IMR-90 (cell line): ENCODE measurements around the gene TSR2. TPM values are rescaled to one million over a fixed set of nuclear protein-coding genes. Genes with fewer than 3 reads are reported as not detected.

Source experiments
- ATAC-seq: fragments of 200-7000 bp; cut with Tn5 transposase; 2 replicates; pipeline ENCODE4 v1.9.1; 2020; ENCODE audit warnings: low read depth, mild to moderate bottlenecking, moderate library complexity
- BruUV-seq: library from RNA; stranded (reverse); fragments of 400-500 nt; replicated peaks from 2 replicates; lab custom pipeline; 2021; lab: Mats Ljungman, UMichigan
- CTCF ChIA-PET: fragments of 300-600 bp; formaldehyde crosslinking; extraction: SDS; loops from one replicate; lab custom pipeline; 2021; ENCODE audit warnings: antibody characterized with exemption; lab: Yijun Ruan, JAX
- POLR2A ChIA-PET: fragments of 300-600 bp; sonication (Branson Sonifier 250); formaldehyde crosslinking; loops from one replicate; lab custom pipeline; 2022; ENCODE audit warnings: antibody characterized with exemption; ENCODE audit not compliant: unreplicated experiment; lab: Charles Lee
- DNase-seq: peaks from one replicate; pipeline ENCODE4 v3.0.0; 2013
- H2AFZ ChIP-seq: replicated peaks from 2 replicates; pipeline ENCODE3; 2013; ENCODE audit warnings: low read length, mild to moderate bottlenecking; ENCODE audit not compliant: poor library complexity
- H2AK5ac ChIP-seq: 2 replicates; pipeline ENCODE4 v1.6.1; 2013; ENCODE audit warnings: low read depth, low read length, inconsistent platforms
- H2AK9ac ChIP-seq: replicated peaks from 2 replicates; pipeline ENCODE3; 2013; ENCODE audit warnings: mild to moderate bottlenecking, low read depth, low read length, moderate library complexity; ENCODE audit not compliant: poor library complexity
- H2BK120ac ChIP-seq: 2 replicates; pipeline ENCODE4 v1.6.1; 2013; ENCODE audit warnings: low read depth, low read length, inconsistent platforms
- H2BK15ac ChIP-seq: 3 replicates; pipeline ENCODE4 v1.6.1; 2013; ENCODE audit warnings: low read depth, low read length, inconsistent platforms
- H2BK20ac ChIP-seq: 2 replicates; pipeline ENCODE4 v1.6.1; 2013; ENCODE audit warnings: low read depth, mild to moderate bottlenecking, inconsistent platforms, low read length, moderate library complexity
- H2BK5ac ChIP-seq: 2 replicates; pipeline ENCODE4 v1.6.1; 2013; ENCODE audit warnings: mild to moderate bottlenecking, low read depth, low read length, inconsistent platforms; ENCODE audit not compliant: poor library complexity, severe bottlenecking
- H3K14ac ChIP-seq: replicated peaks from 2 replicates; pipeline ENCODE4 v1.6.1; 2013; ENCODE audit warnings: low read depth, low read length, inconsistent platforms
- H3K18ac ChIP-seq: 2 replicates; pipeline ENCODE4 v1.6.1; 2013; ENCODE audit warnings: low read depth, low read length, control low read depth
- H3K23ac ChIP-seq: 2 replicates; pipeline ENCODE4 v1.6.1; 2013; ENCODE audit warnings: low read depth, low read length, inconsistent platforms
- H3K27ac ChIP-seq: 2 replicates; pipeline ENCODE4 v1.5.1; 2013; ENCODE audit warnings: mild to moderate bottlenecking, control low read depth, low read length; ENCODE audit not compliant: insufficient read depth
- H3K27me3 ChIP-seq: 2 replicates; pipeline ENCODE4 v1.6.1; 2013; ENCODE audit warnings: low read length; ENCODE audit not compliant: control insufficient read depth, insufficient read depth
- H3K36me3 ChIP-seq: 2 replicates; pipeline ENCODE4 v1.6.1; 2013; ENCODE audit warnings: low read length, mixed read lengths; ENCODE audit not compliant: control insufficient read depth, insufficient read depth
- H3K4ac ChIP-seq: 2 replicates; pipeline ENCODE4 v1.6.1; 2013; ENCODE audit warnings: low read depth, low read length, inconsistent platforms
- H3K4me1 ChIP-seq: 2 replicates; pipeline ENCODE4 v1.6.1; 2013; ENCODE audit warnings: low read length, mixed read lengths; ENCODE audit not compliant: control insufficient read depth, insufficient read depth
- H3K4me2 ChIP-seq: 2 replicates; pipeline ENCODE4 v1.6.1; 2013; ENCODE audit warnings: low read depth, mild to moderate bottlenecking, control low read depth, low read length, moderate library complexity
- H3K4me3 ChIP-seq: 2 replicates; pipeline ENCODE4 v1.5.1; 2013; ENCODE audit warnings: low read depth, mild to moderate bottlenecking, control low read depth, low read length, moderate library complexity; ENCODE audit not compliant: insufficient read depth
- H3K56ac ChIP-seq: 2 replicates; pipeline ENCODE4 v1.6.1; 2013; ENCODE audit warnings: low read length, inconsistent platforms; ENCODE audit not compliant: insufficient read depth; ENCODE audit errors: extremely low read depth
- H3K79me1 ChIP-seq, 2 experiments: 2 replicates each; pipeline ENCODE4 v1.6.1; 2013; ENCODE audit warnings: low read length in 2 of 2, inconsistent platforms in 1 of 2, low read depth in 1 of 2
- H3K9ac ChIP-seq: 2 replicates; pipeline ENCODE4 v1.6.1; 2013; ENCODE audit warnings: low read depth, low read length, control low read depth
- H3K9me1 ChIP-seq: 2 replicates; pipeline ENCODE4 v1.6.1; 2013; ENCODE audit warnings: low read length, inconsistent platforms; ENCODE audit not compliant: insufficient read depth
- H3K9me3 ChIP-seq: 2 replicates; pipeline ENCODE4 v1.6.1; 2013; ENCODE audit warnings: low read length; ENCODE audit not compliant: control insufficient read depth, insufficient read depth
- H4K20me1 ChIP-seq: 2 replicates; pipeline ENCODE4 v1.6.1; 2013; ENCODE audit warnings: low read length, inconsistent platforms; ENCODE audit not compliant: insufficient read depth
- H4K5ac ChIP-seq: 2 replicates; pipeline ENCODE4 v1.6.1; 2013; ENCODE audit warnings: mild to moderate bottlenecking, low read depth, low read length, control low read depth
- H4K8ac ChIP-seq, 2 experiments: 2 replicates each; pipeline ENCODE4 v1.6.1; 2013; ENCODE audit warnings: low read depth in 2 of 2, low read length in 2 of 2, control low read depth in 1 of 2, inconsistent platforms in 1 of 2
- H4K91ac ChIP-seq: 2 replicates; pipeline ENCODE4 v1.6.1; 2013; ENCODE audit warnings: low read depth, low read length, inconsistent platforms; ENCODE audit not compliant: insufficient read depth
- BHLHE40 ChIP-seq: fragments of 150-350 bp; IDR thresholded peaks from 2 replicates; pipeline ENCODE4 v1.6.1; 2016; ENCODE audit warnings: mild to moderate bottlenecking, low read depth, low read length
- CEBPB ChIP-seq: IDR thresholded peaks from 2 replicates; pipeline ENCODE4 v1.6.1; 2012; ENCODE audit warnings: low read depth, low read length, improper control_type of control experiment
- CHD1 ChIP-seq: IDR thresholded peaks from 2 replicates; pipeline ENCODE4 v1.6.1; 2012; ENCODE audit warnings: low read depth, low read length, improper control_type of control experiment
- CTCF ChIP-seq: conservative IDR thresholded peaks from 2 replicates; pipeline ENCODE4 v1.5.1; 2012; ENCODE audit warnings: mild to moderate bottlenecking, low read depth, low read length, improper control_type of control experiment
- ELK1 ChIP-seq: fragments of 150-350 bp; IDR thresholded peaks from 2 replicates; pipeline ENCODE4 v1.6.1; 2016; ENCODE audit warnings: low read depth, mild to moderate bottlenecking, low read length, moderate library complexity, borderline replicate concordance
- FOS ChIP-seq: fragments of 150-350 bp; IDR thresholded peaks from 2 replicates; pipeline ENCODE4 v1.6.1; 2016; ENCODE audit warnings: low read depth, low read length
- MAFK ChIP-seq: IDR thresholded peaks from 2 replicates; pipeline ENCODE4 v1.6.1; 2012; ENCODE audit warnings: low read depth, low read length, improper control_type of control experiment
- MAZ ChIP-seq: IDR thresholded peaks from 2 replicates; pipeline ENCODE4 v1.6.1; 2012; ENCODE audit warnings: low read depth, mild to moderate bottlenecking, low read length, improper control_type of control experiment, moderate library complexity, borderline replicate concordance
- MXI1 ChIP-seq: IDR thresholded peaks from 2 replicates; pipeline ENCODE4 v1.6.1; 2012; ENCODE audit warnings: low read depth, mild to moderate bottlenecking, low read length, moderate library complexity, borderline replicate concordance
- NFE2L2 ChIP-seq: fragments of 150-350 bp; IDR thresholded peaks from 2 replicates; pipeline ENCODE4 v1.6.1; 2016; ENCODE audit warnings: low read depth, mild to moderate bottlenecking, low read length
- POLR2A ChIP-seq: IDR thresholded peaks from 2 replicates; pipeline ENCODE4 v1.6.1; 2012; ENCODE audit warnings: mild to moderate bottlenecking, low read depth, low read length
- RAD21 ChIP-seq: IDR thresholded peaks from 2 replicates; pipeline ENCODE4 v1.6.1; 2012; ENCODE audit warnings: low read length, improper control_type of control experiment
- RCOR1 ChIP-seq: IDR thresholded peaks from 2 replicates; pipeline ENCODE4 v1.6.1; 2012; ENCODE audit warnings: mild to moderate bottlenecking, low read length, improper control_type of control experiment; ENCODE audit not compliant: insufficient replicate concordance
- RFX5 ChIP-seq: IDR thresholded peaks from 2 replicates; pipeline ENCODE4 v1.8.0; 2012; ENCODE audit warnings: low read depth, mild to moderate bottlenecking, low read length, moderate library complexity
- USF2 ChIP-seq: fragments of 150-350 bp; IDR thresholded peaks from 2 replicates; pipeline ENCODE4 v1.6.1; 2017; ENCODE audit warnings: mild to moderate bottlenecking, antibody characterized with exemption, low read length, low read depth
- WGBS, 2 experiments: methylation state at CpG; one replicate each; pipeline versions ENCODE4 v1.1.5 to v1.1.7; 2013; ENCODE audit warnings: missing lambda C conversion rate in 2 of 2; ENCODE audit not compliant: insufficient read length in 1 of 2; ENCODE audit errors: extremely low coverage in 2 of 2; 5-methylcytosine and 5-hydroxymethylcytosine counted together
- dilution Hi-C: fragments of 300-500 bp; cut with HindIII; formaldehyde crosslinking; loops from one replicate; pipeline ENCODE4 v1.14.3; 2018; ENCODE audit warnings: low sequenced_read_pairs; ENCODE audit not compliant: unreplicated experiment
- in situ Hi-C: fragments of 300-500 bp; cut with MboI; formaldehyde crosslinking; loops from 3 replicates; pipeline ENCODE4 v1.14.3; 2019; ENCODE audit warnings: low sequenced_read_pairs, inconsistent platforms, mixed read lengths
- intact Hi-C: fragments of 100-400 bp; cut with micrococcal nuclease; formaldehyde crosslinking; loops from 2 replicates; pipeline ENCODE4 v1.10.0; 2022
- polyA plus RNA-seq, 3 experiments: library from polyadenylated mRNA; depleted of rRNA; stranded (reverse); fragments of >200 nt; gene quantifications; 2 replicates each; pipeline ENCODE4 v1.2.3, GENCODE V29; 2012; ENCODE audit warnings: low replicate concordance in 1 of 3
- total RNA-seq: library from RNA; depleted of rRNA; stranded (reverse); fragments of >200 nt; gene quantifications from 2 replicates; pipeline ENCODE4 v1.2.3, GENCODE V29; 2012

The TSR2 gene
- total and polyA plus RNA-seq, 2 of the 4 experiments (the other 2 are of a cell fraction): 8.8 to 22.1 TPM

GRCh38 chrX:54473993-54474859, 34.0 kb downstream of the TSR2 start:
- CTCF ChIA-PET: no interaction called here
- no peak overlapping the region for H3K56ac ChIP-seq
- H3K27ac ChIP-seq: no peak overlapping the region
- peaks cover 6% of the 10 kb centered on the region; the same call in 1 of the 2 replicates for H3K9me1 ChIP-seq
- H2AFZ ChIP-seq: no peak overlapping the region
- H4K5ac ChIP-seq: no peak overlapping the region
- peaks cover 3% of the 10 kb centered on the region; the same call in 1 of the 2 replicates for H3K36me3 ChIP-seq
- WGBS, 2 experiments: no CpG with 5 or more reads among the region's 10 CpGs
- H3K14ac ChIP-seq: no peak overlapping the region
- no peak overlapping the region for H3K4me3 ChIP-seq
- no peak overlapping the region for H2BK15ac ChIP-seq
- H4K8ac ChIP-seq: no peak overlapping the region
- H3K79me1 ChIP-seq: peaks cover 6 to 40% of the 10 kb centered on the region in 2 experiments; a peak in 3 of 4 replicates
- H3K4me2 ChIP-seq: no peak overlapping the region
- H3K18ac ChIP-seq: no peak overlapping the region
- no peaks in the 10 kb centered on the region for H3K4me1 ChIP-seq
- no peak overlapping the region for H2BK120ac ChIP-seq
- no peak overlapping the region for H3K23ac ChIP-seq
- BruUV-seq: no TSS peak
- H3K27me3 ChIP-seq: no peaks in the 10 kb centered on the region
- peaks cover 16% of the 10 kb centered on the region for H4K20me1 ChIP-seq
- H2AK5ac ChIP-seq: no peak overlapping the region; the same call in 1 of the 2 replicates
- H2BK20ac ChIP-seq: no peak overlapping the region
- dilution Hi-C loops: no loop called here
- no peak overlapping the region for H3K9ac ChIP-seq
- peak overlapping the region; percentile 55 for H2AK9ac ChIP-seq
- no peak for DNase-seq
- no peak overlapping the region for H4K91ac ChIP-seq
- POLR2A ChIA-PET: no interaction called here
- no peaks in the 10 kb centered on the region for H3K9me3 ChIP-seq
- no peak for ATAC-seq
- no peak overlapping the region for H3K4ac ChIP-seq
- H2BK5ac ChIP-seq: no peak overlapping the region
- in situ Hi-C loops: no loop called here
- intact Hi-C loops: no loop called here
- TF ChIP-seq BHLHE40 (no peak), FOS (no peak), RFX5 (no peak), CTCF (no peak), POLR2A (no peak), NFE2L2 (no peak), ELK1 (no peak), RCOR1 (no peak), CEBPB (no peak), CHD1 (no peak), MXI1 (no peak), MAZ (no peak), USF2 (no peak), RAD21 (no peak), MAFK (no peak)
